H1 (cell line): ENCODE data around the gene SH3PXD2A. TPM values are rescaled to one million over a fixed set of nuclear protein-coding genes. Genes with fewer than 3 reads are reported as not detected.

Source experiments
- BACH1 ChIP-seq: IDR thresholded peaks from 2 replicates; pipeline ENCODE4 v1.6.1; 2012; ENCODE audit warnings: low read length, improper control_type of control experiment
- CHD7 ChIP-seq: fragments of 300-600 bp; sonication (generic); IDR thresholded peaks from 2 replicates; pipeline ENCODE4 v1.7.1; 2012; ENCODE audit warnings: low read length, moderate library complexity, mild to moderate bottlenecking, inconsistent platforms; ENCODE audit not compliant: insufficient replicate concordance
- EGR1 ChIP-seq: IDR thresholded peaks from 2 replicates; pipeline ENCODE4 v1.6.1; 2011; ENCODE audit warnings: low read depth, low read length, borderline replicate concordance
- EP300 ChIP-seq, 2 experiments: IDR thresholded peaks; 1 replicate in 1 of 2; 2 replicates in 1 of 2; pipeline ENCODE4 v1.6.1; 2011 to 2012; ENCODE audit warnings: low read depth in 2 of 2, low read length in 2 of 2, mild to moderate bottlenecking in 2 of 2, borderline replicate concordance in 1 of 2, inconsistent platforms in 1 of 2, moderate library complexity in 1 of 2
- KDM1A ChIP-seq: fragments of 200-600, 300-600 bp; sonication (generic); IDR thresholded peaks from 2 replicates; pipeline ENCODE4 v1.7.1; 2016; ENCODE audit warnings: mild to moderate bottlenecking, low read length, borderline replicate concordance
- SP4 ChIP-seq: IDR thresholded peaks from 2 replicates; pipeline ENCODE4 v1.6.1; 2012; ENCODE audit warnings: low read length, inconsistent platforms
- SUZ12 ChIP-seq: fragments of 200-600 bp; sonication (generic); IDR thresholded peaks from 2 replicates; pipeline ENCODE4 v1.6.1; 2012; ENCODE audit warnings: mild to moderate bottlenecking, inconsistent platforms, low read length, moderate library complexity, mixed read lengths
- polyA plus RNA-seq, 7 experiments: library from polyadenylated mRNA; depleted of rRNA in 3 of 7; stranded (reverse) in 5 of 7; unstranded in 2 of 7; fragments of >200 nt in 5 of 7; fragments of 200-250 nt in 2 of 7; gene quantifications; 1 replicate in 5 of 7; 2 replicates in 1 of 7; 4 replicates in 1 of 7; pipeline versions ENCODE4 v1.2.1 to v1.2.3, GENCODE V29; 2011 to 2013; ENCODE audit warnings: missing spikeins in 2 of 7, mixed read lengths in 2 of 7
- total RNA-seq: library from RNA; stranded (reverse); fragmentation: NEBNext Ultra II Directional; extraction: Animal tissue kit (Norgen Biotek cat#: 25700); gene quantifications from 2 replicates; pipeline ENCODE4 v1.2.1, GENCODE V29; 2021

SH3PXD2A gene
- total and polyA plus RNA-seq, 2 of the 8 experiments (the other 6 are each of a cell fraction or from before 2014, with no cell fraction given), result 5.4 to 16.3 TPM

GRCh38 chr10:103646304-103646703 lies 209.1 kb downstream of the SH3PXD2A start (continued):
- no peak for TF ChIP-seq CHD7
- TF ChIP-seq KDM1A, result no peak
- no peak for TF ChIP-seq EP300 (IDR thresholded peaks at IDR 0.05; ENCODE audit: borderline replicate concordance in 1 of 2, low read depth in 2 of 2, low read length in 2 of 2)
- TF ChIP-seq SP4, result no peak
- no peak for TF ChIP-seq SUZ12
- no peak for TF ChIP-seq EGR1
- no peak for TF ChIP-seq BACH1
